Inflammatory macrophage treated with lipopolysaccharide for 1 hour (primary cell): ENCODE results near the gene BIVM.

Experiments
- DNase-seq, 2 donors: peaks; one replicate each; pipeline ENCODE4 v3.0.0-alpha.2; 2020 to 2022

BIVM gene

DNA sequence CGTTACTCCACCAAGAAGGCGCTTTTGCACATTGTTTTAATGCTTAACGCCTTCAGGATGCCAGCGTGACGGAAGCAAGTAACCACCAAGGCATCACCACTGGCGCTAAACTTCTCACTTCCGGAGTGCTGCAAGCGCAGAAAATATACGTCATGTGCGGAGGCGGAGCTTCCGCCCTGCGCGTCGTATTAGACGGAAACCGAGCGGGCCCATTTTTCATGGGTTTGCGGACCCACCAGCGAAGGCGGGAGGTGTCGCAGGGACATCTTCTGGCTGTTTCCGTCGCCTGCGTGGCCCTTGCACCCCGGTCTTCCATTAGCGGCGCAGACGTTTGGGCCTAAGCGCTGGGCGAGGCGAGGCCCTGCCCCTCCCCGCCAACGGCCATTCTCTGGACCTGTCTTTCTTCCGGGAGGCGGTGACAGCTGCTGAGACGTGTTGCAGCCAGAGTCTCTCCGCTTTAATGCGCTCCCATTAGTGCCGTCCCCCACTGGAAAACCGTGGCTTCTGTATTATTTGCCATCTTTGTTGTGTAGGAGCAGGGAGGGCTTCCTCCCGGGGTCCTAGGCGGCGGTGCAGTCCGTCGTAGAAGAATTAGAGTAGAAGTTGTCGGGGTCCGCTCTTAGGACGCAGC is 46.8 kb downstream of the BIVM start, which contains the start of gene ERCC5:
ERCC5 (plus strand) TSS at position 403 of the 631 bp plus-strand sequence. CDS start 235 bp downstream, outside the sequence.
- DNase-seq, result peak; percentile 97 to 99

DNA sequence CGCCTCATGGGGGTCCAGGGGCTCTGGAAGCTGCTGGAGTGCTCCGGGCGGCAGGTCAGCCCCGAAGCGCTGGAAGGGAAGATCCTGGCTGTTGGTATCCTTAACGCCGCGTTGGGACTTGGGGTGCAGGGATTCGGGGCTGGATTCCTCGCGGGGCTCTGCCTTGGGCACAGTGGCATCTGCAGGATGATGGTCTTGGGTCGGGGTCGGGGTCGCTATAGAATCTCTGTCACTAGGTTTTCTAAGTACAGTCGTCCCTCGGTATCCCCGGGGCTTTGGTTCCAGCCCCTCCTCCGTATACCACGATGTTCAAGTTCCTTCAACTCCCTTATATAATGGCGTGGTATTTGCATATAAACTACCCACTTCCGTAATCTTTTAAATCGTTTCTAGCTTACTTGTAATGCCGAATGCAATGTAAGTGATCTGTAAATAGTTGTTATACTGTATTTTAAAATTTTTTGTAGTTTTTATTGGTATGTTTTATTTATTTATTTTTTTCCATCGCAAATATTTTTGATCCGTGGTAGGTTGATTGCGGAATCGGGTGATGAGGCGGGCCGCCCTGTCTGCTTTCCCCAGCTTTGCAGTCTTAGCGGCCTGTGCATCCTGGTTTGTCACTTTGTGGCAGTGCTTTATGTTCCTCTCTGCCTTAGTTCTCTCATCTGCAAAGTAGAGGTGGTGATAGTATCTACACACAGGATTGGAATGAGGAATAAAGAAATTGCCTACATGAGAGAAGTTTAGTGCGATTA is 47.5 kb downstream of the BIVM start:
- peak; percentile 63 to 71 for DNase-seq

GRCh38 chr13:102847272-102848234 is 48.6 kb downstream of the BIVM start:
- peak; percentile 21 to 52 for DNase-seq

DNA sequence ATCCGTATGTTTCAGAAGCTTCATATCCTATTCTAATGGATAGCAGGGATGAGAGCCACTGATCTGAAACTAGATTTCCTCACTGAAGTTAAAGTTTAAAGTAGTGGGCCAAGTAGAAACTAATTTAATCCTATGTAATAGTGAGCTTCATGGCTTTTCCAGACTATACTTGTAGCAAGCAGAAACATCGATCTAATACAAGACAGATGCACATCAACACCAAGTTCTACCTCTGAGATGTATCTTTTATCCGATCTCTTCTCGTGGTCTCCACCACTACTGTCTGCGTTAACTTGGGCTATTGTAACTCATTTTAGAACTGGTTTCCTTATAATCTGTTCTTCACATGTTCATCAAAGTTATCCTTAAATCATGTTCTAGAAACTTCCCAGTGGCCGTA is 50.0 kb downstream of the BIVM start:
- DNase-seq, result no peak

- no peak for DNase-seq
These were observed 53.6 kb downstream of the BIVM start for GRCh38 chr13:102852556-102852955.

DNA sequence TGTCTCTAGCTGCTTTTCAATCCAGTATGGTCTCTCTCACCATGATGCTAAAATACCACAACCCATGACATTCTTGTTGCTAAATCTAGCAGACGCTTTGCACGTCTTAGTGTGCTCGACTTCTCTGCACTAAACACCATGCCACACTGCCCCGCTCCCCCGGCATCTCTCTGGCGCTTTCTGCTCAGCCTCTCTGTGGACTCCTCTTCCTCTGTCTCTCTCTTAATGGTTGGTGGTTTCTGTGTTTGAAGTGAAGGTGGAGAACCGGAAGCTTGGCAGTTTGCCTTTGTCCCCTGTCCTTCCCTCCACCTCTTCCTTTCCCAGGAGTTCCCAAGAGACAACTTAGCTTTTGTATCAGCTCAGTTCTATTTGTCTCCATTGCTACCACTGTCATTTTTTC is 55.8 kb downstream of the BIVM start:
- no peak for DNase-seq

DNA sequence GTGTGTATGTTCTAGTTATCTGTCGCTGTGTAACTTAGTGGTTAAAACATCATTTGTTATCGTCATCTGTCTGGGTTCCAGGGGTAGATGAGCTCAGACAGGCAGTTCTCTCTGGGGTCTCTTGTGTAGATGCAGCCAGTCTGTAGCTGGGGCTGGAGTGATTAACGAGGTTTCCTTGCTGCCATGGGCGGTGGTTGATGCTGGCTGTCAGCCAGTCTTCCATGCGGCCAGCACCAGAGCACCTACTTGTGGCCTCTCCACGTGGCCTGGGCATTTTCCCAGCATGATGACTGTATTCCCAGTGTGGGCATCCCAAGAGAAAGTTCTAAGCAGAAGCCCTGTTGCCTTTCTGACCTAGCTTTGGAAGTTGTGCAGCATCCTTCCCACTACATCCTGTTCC is 57.6 kb downstream of the BIVM start:
- no peak for DNase-seq

DNA sequence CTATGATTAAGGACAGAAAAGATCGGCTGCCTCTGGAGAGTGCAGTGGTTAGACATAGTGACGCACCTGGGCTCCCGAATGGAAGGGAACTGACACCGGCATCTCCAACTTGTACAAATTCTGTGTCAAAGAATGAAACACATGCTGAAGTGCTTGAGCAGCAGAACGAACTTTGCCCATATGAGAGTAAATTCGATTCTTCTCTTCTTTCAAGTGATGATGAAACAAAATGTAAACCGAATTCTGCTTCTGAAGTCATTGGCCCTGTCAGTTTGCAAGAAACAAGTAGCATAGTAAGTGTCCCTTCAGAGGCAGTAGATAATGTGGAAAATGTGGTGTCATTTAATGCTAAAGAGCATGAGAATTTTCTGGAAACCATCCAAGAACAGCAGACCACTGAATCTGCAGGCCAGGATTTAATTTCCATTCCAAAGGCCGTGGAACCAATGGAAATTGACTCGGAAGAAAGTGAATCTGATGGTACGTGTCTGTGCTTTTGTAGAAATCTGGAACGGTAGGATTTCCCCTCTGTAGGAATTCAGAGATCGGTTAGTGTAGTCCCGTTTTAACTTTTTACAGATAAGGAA is 63.8 kb downstream of the BIVM start:
- DNase-seq, result no peak

DNA sequence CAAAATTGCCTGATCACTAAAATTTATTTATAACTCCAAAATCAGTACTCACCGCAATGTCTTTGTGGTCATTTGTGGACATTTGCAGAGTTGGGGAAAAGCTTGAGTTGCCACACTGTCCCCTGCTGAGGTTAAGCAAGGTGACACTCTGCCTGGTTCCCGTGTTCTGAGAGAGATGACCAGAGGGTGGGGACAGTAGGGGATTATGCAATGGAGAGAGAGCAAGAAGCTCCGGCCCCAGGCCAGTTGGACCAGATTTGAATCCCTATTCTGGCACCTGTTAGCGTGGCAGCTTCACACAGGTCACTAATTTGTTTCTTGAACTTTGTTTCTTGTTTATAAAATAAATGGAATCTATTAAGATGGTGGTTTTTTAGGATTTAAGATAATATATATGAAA is 64.7 kb downstream of the BIVM start:
- no peak for DNase-seq

DNA sequence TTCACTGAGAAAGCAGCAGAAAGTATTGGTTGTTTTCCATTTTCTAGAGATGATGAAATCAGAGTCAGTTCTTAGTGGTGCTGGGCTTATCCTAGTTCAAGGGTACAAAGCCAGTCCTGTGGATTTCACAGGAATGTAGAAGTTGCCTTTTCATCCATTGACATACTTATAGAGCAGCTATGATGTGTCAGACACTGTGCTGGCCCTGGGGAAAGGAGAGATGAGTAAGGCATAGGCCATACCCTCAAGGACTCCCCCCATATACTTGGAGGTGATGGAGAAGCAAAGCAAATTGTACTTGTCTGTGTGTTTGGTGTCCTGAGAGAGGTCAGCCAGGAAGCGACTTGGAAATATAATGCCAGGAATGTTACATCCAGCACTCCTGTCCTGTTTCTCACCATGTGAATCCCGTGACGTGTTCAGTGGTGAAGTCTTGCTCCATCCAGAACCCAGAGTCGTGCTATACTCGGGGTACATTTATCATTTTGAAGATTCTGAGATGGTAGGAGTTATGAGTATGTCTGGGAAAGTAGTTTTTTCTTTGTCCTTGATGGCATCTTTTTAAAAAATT is 69.5 kb downstream of the BIVM start:
- DNase-seq, result no peak

DNA sequence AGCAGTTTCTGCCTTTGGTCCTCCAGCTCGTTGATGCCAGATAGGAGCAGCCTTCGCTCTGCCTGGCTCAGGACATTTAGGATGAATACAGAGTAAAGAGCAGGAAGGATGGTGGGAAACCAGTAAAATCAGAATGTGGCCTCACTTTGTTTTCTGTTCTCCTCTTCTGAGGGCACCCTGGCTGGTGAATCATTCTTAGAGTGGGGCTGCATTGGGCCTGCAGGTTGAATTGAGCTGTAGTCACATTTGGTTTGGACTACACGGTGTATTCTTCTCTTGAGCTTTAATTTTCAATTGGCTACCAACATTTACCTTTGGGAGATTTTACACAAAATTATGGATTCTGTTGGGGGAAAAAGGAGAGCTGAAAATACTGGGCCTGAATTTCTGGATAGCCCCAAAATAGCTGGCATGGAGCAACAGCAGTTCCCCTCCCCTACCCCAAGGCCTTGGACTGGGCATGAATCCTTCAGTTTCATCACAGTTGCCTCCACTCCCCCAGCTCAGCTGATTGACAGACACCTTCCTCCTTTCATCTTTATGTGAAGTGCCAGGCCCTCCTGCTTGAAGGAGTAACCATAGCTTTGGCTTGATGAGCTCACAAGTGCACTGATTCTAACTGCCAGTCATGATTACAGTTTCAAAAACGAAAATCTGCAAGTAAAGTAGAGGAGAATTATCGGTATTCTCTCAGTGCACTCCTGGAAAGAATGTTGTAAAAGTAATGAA is 71.2 kb downstream of the BIVM start:
- peak in 1 of 2 donors; percentile 0 for DNase-seq

DNA sequence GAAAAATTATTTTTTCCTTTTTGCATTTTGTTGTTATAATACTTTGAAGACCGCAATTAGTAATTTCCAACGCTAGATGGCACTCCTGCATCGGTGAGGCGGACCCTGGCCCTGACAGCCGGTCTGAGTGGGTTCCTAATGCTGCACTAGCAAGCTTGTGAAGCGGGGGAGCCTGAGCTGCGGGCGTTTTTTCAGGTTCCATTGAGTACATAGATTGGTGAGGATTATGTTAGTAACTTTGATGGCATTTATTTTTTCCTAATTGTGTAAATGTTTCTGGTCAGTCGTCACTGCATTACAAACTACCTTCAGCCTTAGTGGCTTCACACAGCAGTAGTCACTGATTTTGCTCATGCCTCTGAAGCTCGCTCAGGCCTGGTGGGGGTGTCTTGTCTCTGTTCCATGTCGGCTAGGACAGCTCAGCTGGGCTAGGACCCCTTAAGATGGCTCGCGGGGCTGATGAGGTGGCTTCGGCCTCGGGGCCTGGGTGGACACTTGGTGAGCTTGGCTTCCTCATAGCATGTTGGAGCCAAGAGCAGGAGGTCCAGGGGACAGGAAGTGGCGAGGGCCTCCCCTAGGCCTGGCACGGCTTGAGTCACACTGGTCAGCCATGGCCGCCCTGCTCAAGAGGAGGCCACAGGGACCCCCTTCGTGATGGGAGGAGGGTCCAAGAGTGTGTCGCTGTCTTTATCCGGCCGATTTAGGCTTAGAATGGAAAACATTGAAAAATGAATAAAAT is 71.9 kb downstream of the BIVM start:
- DNase-seq, result peak; percentile 7 to 61

DNA sequence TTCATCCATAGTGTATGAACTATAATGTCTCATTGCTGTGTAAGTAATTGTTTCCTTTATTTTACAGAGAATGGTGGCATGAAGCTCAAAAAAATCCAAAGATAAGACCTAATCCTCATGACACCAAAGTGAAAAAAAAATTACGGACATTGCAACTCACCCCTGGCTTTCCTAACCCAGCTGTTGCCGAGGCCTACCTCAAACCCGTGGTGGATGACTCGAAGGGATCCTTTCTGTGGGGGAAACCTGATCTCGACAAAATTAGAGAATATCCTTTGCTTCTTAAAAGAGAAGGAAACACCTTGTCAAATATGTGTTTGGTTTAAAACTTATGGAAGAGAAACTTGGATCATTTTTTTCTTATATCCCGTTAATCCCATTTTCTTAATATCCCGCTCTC is 73.2 kb downstream of the BIVM start:
- no peak for DNase-seq

DNA sequence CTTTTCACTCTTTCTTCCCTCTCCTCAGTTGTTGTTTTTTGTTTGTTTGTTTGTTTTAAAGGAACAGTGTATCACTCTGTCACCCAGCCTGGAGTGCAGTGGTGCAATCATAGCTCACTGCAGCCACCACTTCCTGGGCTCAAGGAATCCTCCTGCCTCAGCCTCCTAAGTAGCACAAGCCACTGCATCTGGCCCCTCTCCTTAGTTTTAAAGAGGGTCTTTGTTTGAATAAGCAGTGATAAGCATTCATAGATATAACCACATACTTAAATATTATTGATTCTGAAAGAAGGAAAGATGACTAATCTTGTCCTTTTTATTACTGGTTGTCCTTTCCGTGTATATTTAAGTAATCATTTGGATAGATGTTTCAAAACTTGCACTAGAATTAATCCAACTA is 73.6 kb downstream of the BIVM start:
- no peak for DNase-seq

GRCh38 chr13:102873653-102874052 is 74.7 kb downstream of the BIVM start:
- DNase-seq, result peak; percentile 16 to 44

DNA sequence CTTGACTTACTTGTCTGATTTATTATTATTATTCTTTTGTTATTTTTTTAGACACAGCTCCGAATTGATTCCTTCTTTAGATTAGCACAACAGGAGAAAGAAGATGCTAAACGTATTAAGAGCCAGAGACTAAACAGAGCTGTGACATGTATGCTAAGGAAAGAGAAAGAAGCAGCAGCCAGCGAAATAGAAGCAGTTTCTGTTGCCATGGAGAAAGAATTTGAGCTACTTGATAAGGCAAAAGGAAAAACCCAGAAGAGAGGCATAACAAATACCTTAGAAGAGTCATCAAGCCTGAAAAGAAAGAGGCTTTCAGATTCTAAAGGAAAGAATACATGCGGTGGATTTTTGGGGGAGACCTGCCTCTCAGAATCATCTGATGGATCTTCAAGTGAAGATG is 76.3 kb downstream of the BIVM start:
- no peak for DNase-seq

- no peak for DNase-seq
These were observed 78.4 kb downstream of the BIVM start for GRCh38 chr13:102877303-102877702.

DNA sequence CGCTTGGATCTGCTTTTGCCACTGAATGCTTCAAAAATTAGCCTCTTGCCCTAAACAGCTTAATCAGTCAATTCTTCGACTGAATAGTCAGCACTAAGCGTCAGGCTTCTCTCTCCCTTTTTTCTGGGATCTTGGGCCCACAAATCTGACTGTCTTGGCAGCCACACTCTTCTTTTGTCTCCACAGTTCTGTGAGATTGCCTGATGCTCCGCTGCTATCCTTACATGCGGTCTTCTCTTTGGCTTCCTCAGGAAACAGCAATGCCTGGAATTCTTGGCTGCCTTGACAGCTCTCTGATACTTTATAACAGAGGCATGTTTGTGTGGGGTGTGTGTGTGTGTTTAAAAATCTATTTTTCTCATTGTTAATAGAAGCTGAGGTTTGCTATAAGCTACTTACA is 79.6 kb downstream of the BIVM start:
- no peak for DNase-seq

DNA sequence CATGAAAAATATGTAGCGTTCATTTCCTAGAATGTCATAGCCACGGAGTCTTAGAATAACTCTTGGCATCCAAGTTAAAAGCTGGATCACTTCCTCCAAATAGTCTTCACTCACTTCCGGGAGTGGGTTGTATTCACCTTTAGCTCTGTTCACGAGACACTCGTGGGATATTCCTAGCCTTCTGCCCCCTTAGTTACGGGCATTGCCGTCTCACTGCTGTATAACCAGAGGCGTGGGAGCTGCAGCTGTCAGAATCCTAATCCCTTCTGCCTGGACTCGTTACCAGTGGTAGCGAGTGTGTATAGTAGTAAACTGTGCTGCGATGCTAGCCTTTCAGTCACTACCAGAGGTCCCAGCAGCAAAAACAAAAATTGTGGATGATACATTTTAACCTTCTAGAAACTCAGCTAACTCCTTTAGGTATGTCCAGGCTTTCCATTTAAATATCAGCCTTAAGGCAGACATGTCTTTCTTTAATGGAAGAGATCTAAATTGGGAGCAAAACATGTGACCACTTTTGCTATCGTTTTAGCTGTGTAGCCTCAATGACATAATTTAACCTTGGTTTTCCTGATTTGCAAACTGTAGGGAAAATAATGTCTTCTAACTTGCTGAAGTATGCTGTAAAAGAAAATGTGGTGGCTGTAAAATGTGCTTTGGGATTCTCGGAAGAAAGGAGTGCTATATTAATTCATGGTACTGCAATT is 81.0 kb downstream of the BIVM start:
- DNase-seq, result no peak
